Measurements from ENCODE around the gene MC3R.

DNA sequence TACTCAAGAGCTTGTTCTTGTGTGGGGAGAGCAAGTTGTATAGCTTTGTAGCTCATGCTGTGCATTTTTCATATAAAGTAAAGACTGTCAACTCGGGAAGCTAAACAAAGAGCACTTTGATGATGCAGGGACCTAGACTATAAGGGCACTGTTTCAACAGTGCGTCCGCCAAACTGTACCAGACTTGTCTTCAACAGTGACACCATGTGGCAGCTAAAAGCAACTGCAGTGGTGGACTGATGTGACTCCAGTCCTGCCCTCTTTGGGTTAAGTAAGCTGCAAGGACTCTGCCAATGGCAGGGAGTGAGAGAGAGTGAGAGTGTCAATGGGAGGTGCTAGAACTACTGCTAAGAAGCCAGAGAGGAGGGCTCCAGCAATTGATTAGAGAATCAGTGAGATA lies 48.1 kb upstream of the MC3R start:
- TF ChIP-seq CTCF (IDR thresholded peaks at IDR 0.05; ENCODE audit: low read depth, low read length) (peak; percentile 65), POLR2A (IDR thresholded peaks at IDR 0.05; ENCODE audit: extremely low read depth, insufficient read length) (no peak), MYC (IDR thresholded peaks at IDR 0.05; ENCODE audit: low read depth, low read length) (no peak)
